Measurements from ENCODE around the gene CHADL.

- TF ChIP-seq CTCF (IDR thresholded peaks at IDR 0.05 in 4 of 5, conservative IDR thresholded peaks at IDR 0.05 in 1 of 5), result no peak
- TF ChIP-seq POLR2A (IDR thresholded peaks at IDR 0.05), result no peak
These were observed 45.9 kb upstream of the CHADL start for GRCh38 chr22:41286639-41287091.
